Measurements from ENCODE around the gene EIF2S2.

The EIF2S2 gene

GRCh38 chr20:34074101-34074760 is 37.8 kb downstream of the EIF2S2 start:
- in situ Hi-C loops (cut with MboI; ENCODE audit: low sequenced_read_pairs): loop anchor here (25.0 kb wide), 1 partner anchor 212 kb away; no protein-coding TSS in a partner anchor
- H3K36me3 ChIP-seq (replicated peaks): peaks cover 33% of the 10 kb centered on the region
- H3K4me3 ChIP-seq: no peak overlapping the region
- DNase-seq (ENCODE audit: low spot score in 2 of 2): no peak
- no peaks in the 10 kb centered on the region for H3K4me1 ChIP-seq
- H3K9me3 ChIP-seq: no peaks in the 10 kb centered on the region
- H3K27me3 ChIP-seq (ENCODE audit: low read depth): no peaks in the 10 kb centered on the region

- Histone ChIP-seq H3K27me3 (ENCODE audit: low read depth) (no peaks in the 10 kb centered on the region), H3K4me3 (no peak overlapping the region), H3K9me3 (no peaks in the 10 kb centered on the region), H3K4me1 (no peaks in the 10 kb centered on the region), H3K36me3 (replicated peaks) (peaks cover 28% of the 10 kb centered on the region)
- in situ Hi-C loops (cut with MboI; ENCODE audit: low sequenced_read_pairs): loop anchor here (25.0 kb wide), 1 partner anchor 210 kb away; no protein-coding TSS in a partner anchor
- DNase-seq (ENCODE audit: low spot score in 2 of 2): no peak
Observed at GRCh38 chr20:34072778-34073177, 39.3 kb downstream of the EIF2S2 start.

GRCh38 chr20:34072076-34072475 is 40.0 kb downstream of the EIF2S2 start:
- H3K27me3 ChIP-seq (ENCODE audit: low read depth): no peaks in the 10 kb centered on the region
- H3K9me3 ChIP-seq: no peaks in the 10 kb centered on the region
- DNase-seq (ENCODE audit: low spot score in 2 of 2): no peak
- no peak overlapping the region for H3K4me3 ChIP-seq
- no peaks in the 10 kb centered on the region for H3K4me1 ChIP-seq
- in situ Hi-C loops (cut with MboI; ENCODE audit: low sequenced_read_pairs): loop anchor here (25.0 kb wide), 1 partner anchor 210 kb away; no protein-coding TSS in a partner anchor
- H3K36me3 ChIP-seq (replicated peaks): peaks cover 28% of the 10 kb centered on the region

GRCh38 chr20:34070859-34071258 is 41.2 kb downstream of the EIF2S2 start:
- H3K4me1 ChIP-seq: no peaks in the 10 kb centered on the region
- no peak overlapping the region for H3K4me3 ChIP-seq
- H3K9me3 ChIP-seq: no peaks in the 10 kb centered on the region
- peaks cover 20% of the 10 kb centered on the region for H3K36me3 ChIP-seq (replicated peaks)
- no peaks in the 10 kb centered on the region for H3K27me3 ChIP-seq (ENCODE audit: low read depth)
- no peak for DNase-seq (ENCODE audit: low spot score in 2 of 2)
- in situ Hi-C loops (cut with MboI; ENCODE audit: low sequenced_read_pairs): loop anchor here (25.0 kb wide), 1 partner anchor 209 kb away; no protein-coding TSS in a partner anchor

GRCh38 chr20:34070079-34070439 is 42.0 kb downstream of the EIF2S2 start:
- no peaks in the 10 kb centered on the region for H3K4me1 ChIP-seq
- H3K36me3 ChIP-seq (replicated peaks): peaks cover 15% of the 10 kb centered on the region
- in situ Hi-C loops (cut with MboI; ENCODE audit: low sequenced_read_pairs): loop anchor here (25.0 kb wide), 1 partner anchor 208 kb away; no protein-coding TSS in a partner anchor
- DNase-seq (ENCODE audit: low spot score in 2 of 2): no peak
- H3K27me3 ChIP-seq (ENCODE audit: low read depth): no peaks in the 10 kb centered on the region
- H3K4me3 ChIP-seq: no peak overlapping the region
- no peaks in the 10 kb centered on the region for H3K9me3 ChIP-seq

- in situ Hi-C loops (cut with MboI; ENCODE audit: low sequenced_read_pairs): loop anchor here (25.0 kb wide), 1 partner anchor 207 kb away; no protein-coding TSS in a partner anchor
Observed at GRCh38 chr20:34069341-34070078, 42.5 kb downstream of the EIF2S2 start.

GRCh38 chr20:34068001-34068400 is 44.0 kb downstream of the EIF2S2 start:
- Histone ChIP-seq H3K27me3 (ENCODE audit: low read depth) (no peaks in the 10 kb centered on the region), H3K4me3 (no peak overlapping the region), H3K9me3 (no peaks in the 10 kb centered on the region), H3K36me3 (replicated peaks) (peaks cover 6% of the 10 kb centered on the region), H3K4me1 (no peaks in the 10 kb centered on the region)
- no peak for DNase-seq (ENCODE audit: low spot score in 2 of 2)
- in situ Hi-C loops (cut with MboI; ENCODE audit: low sequenced_read_pairs): loop anchor here (25.0 kb wide), 1 partner anchor 206 kb away; no protein-coding TSS in a partner anchor

More at GRCh38 chr20:34069341-34070078, 42.5 kb downstream of the EIF2S2 start:
- Histone ChIP-seq H3K9me3 (no peaks in the 10 kb centered on the region), H3K27me3 (ENCODE audit: low read depth) (no peaks in the 10 kb centered on the region), H3K36me3 (replicated peaks) (peaks cover 15% of the 10 kb centered on the region), H3K4me3 (no peak overlapping the region), H3K4me1 (no peaks in the 10 kb centered on the region)
- DNase-seq (ENCODE audit: low spot score in 2 of 2): peak; percentile 70 to 78

GRCh38 chr20:34066476-34067090 is 45.5 kb downstream of the EIF2S2 start:
- H3K36me3 ChIP-seq (replicated peaks): no peaks in the 10 kb centered on the region; the same call in none of the 2 replicates
- peak in 1 of 2 experiments; percentile 17 for DNase-seq (ENCODE audit: low spot score in 2 of 2)

GRCh38 chr20:34065260-34065659 is 46.8 kb downstream of the EIF2S2 start:
- H3K9me3 ChIP-seq: no peaks in the 10 kb centered on the region
- no peak for DNase-seq (ENCODE audit: low spot score in 2 of 2)
- H3K36me3 ChIP-seq (replicated peaks): no peaks in the 10 kb centered on the region; the same call in 1 of the 2 replicates
- H3K4me3 ChIP-seq: no peak overlapping the region
- in situ Hi-C loops (cut with MboI; ENCODE audit: low sequenced_read_pairs): loop anchor here (25.0 kb wide), 1 partner anchor 203 kb away; no protein-coding TSS in a partner anchor
- no peaks in the 10 kb centered on the region for H3K4me1 ChIP-seq
- H3K27me3 ChIP-seq (ENCODE audit: low read depth): no peaks in the 10 kb centered on the region

More at GRCh38 chr20:34066476-34067090, 45.5 kb downstream of the EIF2S2 start:
- in situ Hi-C loops (cut with MboI; ENCODE audit: low sequenced_read_pairs): loop anchor here (25.0 kb wide), 1 partner anchor 204 kb away; no protein-coding TSS in a partner anchor
- Histone ChIP-seq H3K27me3 (ENCODE audit: low read depth) (no peaks in the 10 kb centered on the region), H3K4me3 (no peak overlapping the region), H3K4me1 (no peaks in the 10 kb centered on the region), H3K9me3 (no peaks in the 10 kb centered on the region)

- no peaks in the 10 kb centered on the region for H3K36me3 ChIP-seq (replicated peaks)
- no peaks in the 10 kb centered on the region for H3K9me3 ChIP-seq
- no peak for DNase-seq (ENCODE audit: low spot score in 2 of 2)
- in situ Hi-C loops (cut with MboI; ENCODE audit: low sequenced_read_pairs): loop anchor here (25.0 kb wide), 1 partner anchor 202 kb away; no protein-coding TSS in a partner anchor
- no peaks in the 10 kb centered on the region for H3K27me3 ChIP-seq (ENCODE audit: low read depth)
- no peaks in the 10 kb centered on the region for H3K4me1 ChIP-seq
- H3K4me3 ChIP-seq: no peak overlapping the region
Observed at GRCh38 chr20:34064286-34064685, 47.8 kb downstream of the EIF2S2 start.

GRCh38 chr20:34062570-34063482 is 49.2 kb downstream of the EIF2S2 start:
- DNase-seq (ENCODE audit: low spot score in 2 of 2): no peak
- in situ Hi-C loops (cut with MboI; ENCODE audit: low sequenced_read_pairs): loop anchor here (25.0 kb wide), 1 partner anchor 201 kb away; no protein-coding TSS in a partner anchor
- no peaks in the 10 kb centered on the region for H3K4me1 ChIP-seq

GRCh38 chr20:34061695-34062094 is 50.3 kb downstream of the EIF2S2 start:
- Histone ChIP-seq H3K4me1 (no peaks in the 10 kb centered on the region), H3K27me3 (ENCODE audit: low read depth) (no peaks in the 10 kb centered on the region), H3K9me3 (no peaks in the 10 kb centered on the region), H3K4me3 (no peak overlapping the region), H3K36me3 (replicated peaks) (no peaks in the 10 kb centered on the region)
- no peak for DNase-seq (ENCODE audit: low spot score in 2 of 2)
- in situ Hi-C loops (cut with MboI; ENCODE audit: low sequenced_read_pairs): loop anchor here (25.0 kb wide), 1 partner anchor 199 kb away; no protein-coding TSS in a partner anchor

More at GRCh38 chr20:34062570-34063482, 49.2 kb downstream of the EIF2S2 start:
- no peaks in the 10 kb centered on the region for H3K36me3 ChIP-seq (replicated peaks)
- H3K4me3 ChIP-seq: no peak overlapping the region
- H3K27me3 ChIP-seq (ENCODE audit: low read depth): no peaks in the 10 kb centered on the region
- no peaks in the 10 kb centered on the region for H3K9me3 ChIP-seq

All from HAP-1 (cell line).